Thyroid gland (tissue), 4 donors: Measurements from ENCODE around the gene MCCD1.

ENCODE experiments used
- CTCF ChIP-seq, 6 experiments: fragments of 200-600 bp in 3 of 6; fragments of 450-650 bp in 3 of 6; sonication (generic) in 3 of 6; IDR thresholded peaks; one replicate each; pipeline ENCODE4 v1.5.1; 2016 to 2019; ENCODE audit warnings: antibody characterized with exemption in 6 of 6, mild to moderate bottlenecking in 2 of 6, inconsistent platforms in 1 of 6, moderate library complexity in 1 of 6
- POLR2A ChIP-seq, 2 donors: fragments of 450-650 bp; IDR thresholded peaks; one replicate each; pipeline ENCODE4 v1.6.1; 2017; ENCODE audit warnings: antibody characterized with exemption in 2 of 2, mild to moderate bottlenecking in 2 of 2, moderate library complexity in 1 of 2

- TF ChIP-seq CTCF (IDR thresholded peaks at IDR 0.05) (no peak), POLR2A (IDR thresholded peaks at IDR 0.05) (no peak)
Measured at GRCh38 chr6:31577579-31577966, 48.8 kb downstream of the MCCD1 start.
